ENCODE data around the gene FOXO6. TPM values are rescaled to one million over a fixed set of nuclear protein-coding genes. Genes with fewer than 3 reads are reported as not detected.

FOXO6 gene
- total and polyA plus RNA-seq, 2 of the 13 experiments (the other 11 are each of a cell fraction or from before 2014, with no cell fraction given), result 0.13 TPM; not detected in 1

DNA sequence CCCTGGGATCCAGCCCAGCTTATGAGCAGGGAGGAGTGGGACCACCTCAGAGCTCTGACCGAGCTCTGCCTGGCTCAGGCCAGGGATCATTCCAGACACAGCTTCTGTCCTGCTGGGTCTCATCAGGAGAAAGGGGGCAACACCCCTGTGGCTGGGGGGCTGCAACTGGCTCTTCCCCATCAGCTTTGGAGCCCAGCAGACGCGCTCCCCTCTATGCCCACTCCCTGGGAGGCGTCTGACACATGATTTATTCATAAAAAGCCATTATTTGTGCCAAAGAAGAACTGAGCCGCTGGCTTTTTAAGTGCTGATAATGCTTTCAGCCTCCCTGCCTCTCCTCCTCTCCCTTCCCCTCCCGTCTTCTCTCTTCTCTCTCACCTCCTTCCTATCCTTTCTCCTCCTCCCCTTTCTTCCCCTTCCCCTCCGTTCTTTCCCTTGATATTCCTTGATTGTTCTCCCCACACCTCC, 25.0 kb downstream of the FOXO6 start:
- peaks cover 4 to 45% of the 10 kb centered on the region in 2 experiments; a peak in 3 of 5 replicates for H3K27me3 ChIP-seq (ENCODE audit: control insufficient read depth in 1 of 2, insufficient read depth in 2 of 2, low read length in 2 of 2)
- intact Hi-C loops (cut with micrococcal nuclease; ENCODE audit: unreplicated experiment), result no loop called here
- 2% methylated on average over 5 of the region's 7 CpGs for WGBS (ENCODE audit: low lambda C conversion rate)
- H2AFZ ChIP-seq (ENCODE audit: low read length), result no peak overlapping the region
- CTCF ChIA-PET (ENCODE audit: low intra/inter-chr PET ratio, low total read pairs), result no interaction called here
- no peak for FAIRE-seq
- no peak for ATAC-seq
- BruUV-seq (replicated peaks), result no TSS peak
- H3K4me2 ChIP-seq (ENCODE audit: low read depth, low read length), result no peak overlapping the region
- H3K36me3 ChIP-seq (replicated peaks in 1 of 2; ENCODE audit: control insufficient read depth in 1 of 2, insufficient read depth in 2 of 2, low read length in 2 of 2), result no peaks in the 10 kb centered on the region
- in situ Hi-C loops (cut with HindIII; ENCODE audit: extremely low pct_ligation_motif_present, low pct_unique_long_range_greater_than_20kb), result no loop called here
- no peak overlapping the region for H3K4me3 ChIP-seq (replicated peaks in 1 of 3; ENCODE audit: insufficient read depth in 1 of 3, low read depth in 2 of 3, low read length in 3 of 3)
- no peaks in the 10 kb centered on the region for H4K20me1 ChIP-seq (ENCODE audit: insufficient read depth, low read length)
- H3K27ac ChIP-seq (ENCODE audit: extremely low read length, insufficient read depth, low read length), result no peak overlapping the region
- H3K9ac ChIP-seq (ENCODE audit: insufficient read depth, low read depth, low read length), result no peak overlapping the region
- no peak for DNase-seq (ENCODE audit: low spot score)
- POLR2A ChIA-PET, result no interaction called here
- no peaks in the 10 kb centered on the region for H3K9me3 ChIP-seq (ENCODE audit: low read length)
- no peaks in the 10 kb centered on the region for H3K4me1 ChIP-seq (ENCODE audit: insufficient read depth, low read length)
- no peaks in the 10 kb centered on the region for H3K79me2 ChIP-seq (ENCODE audit: insufficient read depth, low read length)
- TF ChIP-seq, protein P1, sequence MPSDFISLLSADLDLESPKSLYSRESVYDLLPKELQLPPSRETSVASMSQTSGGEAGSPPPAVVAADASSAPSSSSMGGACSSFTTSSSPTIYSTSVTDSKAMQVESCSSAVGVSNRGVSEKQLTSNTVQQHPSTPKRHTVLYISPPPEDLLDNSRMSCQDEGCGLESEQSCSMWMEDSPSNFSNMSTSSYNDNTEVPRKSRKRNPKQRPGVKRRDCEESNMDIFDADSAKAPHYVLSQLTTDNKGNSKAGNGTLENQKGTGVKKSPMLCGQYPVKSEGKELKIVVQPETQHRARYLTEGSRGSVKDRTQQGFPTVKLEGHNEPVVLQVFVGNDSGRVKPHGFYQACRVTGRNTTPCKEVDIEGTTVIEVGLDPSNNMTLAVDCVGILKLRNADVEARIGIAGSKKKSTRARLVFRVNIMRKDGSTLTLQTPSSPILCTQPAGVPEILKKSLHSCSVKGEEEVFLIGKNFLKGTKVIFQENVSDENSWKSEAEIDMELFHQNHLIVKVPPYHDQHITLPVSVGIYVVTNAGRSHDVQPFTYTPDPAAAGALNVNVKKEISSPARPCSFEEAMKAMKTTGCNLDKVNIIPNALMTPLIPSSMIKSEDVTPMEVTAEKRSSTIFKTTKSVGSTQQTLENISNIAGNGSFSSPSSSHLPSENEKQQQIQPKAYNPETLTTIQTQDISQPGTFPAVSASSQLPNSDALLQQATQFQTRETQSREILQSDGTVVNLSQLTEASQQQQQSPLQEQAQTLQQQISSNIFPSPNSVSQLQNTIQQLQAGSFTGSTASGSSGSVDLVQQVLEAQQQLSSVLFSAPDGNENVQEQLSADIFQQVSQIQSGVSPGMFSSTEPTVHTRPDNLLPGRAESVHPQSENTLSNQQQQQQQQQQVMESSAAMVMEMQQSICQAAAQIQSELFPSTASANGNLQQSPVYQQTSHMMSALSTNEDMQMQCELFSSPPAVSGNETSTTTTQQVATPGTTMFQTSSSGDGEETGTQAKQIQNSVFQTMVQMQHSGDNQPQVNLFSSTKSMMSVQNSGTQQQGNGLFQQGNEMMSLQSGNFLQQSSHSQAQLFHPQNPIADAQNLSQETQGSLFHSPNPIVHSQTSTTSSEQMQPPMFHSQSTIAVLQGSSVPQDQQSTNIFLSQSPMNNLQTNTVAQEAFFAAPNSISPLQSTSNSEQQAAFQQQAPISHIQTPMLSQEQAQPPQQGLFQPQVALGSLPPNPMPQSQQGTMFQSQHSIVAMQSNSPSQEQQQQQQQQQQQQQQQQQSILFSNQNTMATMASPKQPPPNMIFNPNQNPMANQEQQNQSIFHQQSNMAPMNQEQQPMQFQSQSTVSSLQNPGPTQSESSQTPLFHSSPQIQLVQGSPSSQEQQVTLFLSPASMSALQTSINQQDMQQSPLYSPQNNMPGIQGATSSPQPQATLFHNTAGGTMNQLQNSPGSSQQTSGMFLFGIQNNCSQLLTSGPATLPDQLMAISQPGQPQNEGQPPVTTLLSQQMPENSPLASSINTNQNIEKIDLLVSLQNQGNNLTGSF (CRISPR knock-in tag; IDR thresholded peaks at IDR 0.05), result no peak
- TF ChIP-seq ZNF501 (CRISPR knock-in tag; IDR thresholded peaks at IDR 0.05), result no peak
- no peak for TF ChIP-seq SNAPC2 (CRISPR knock-in tag; IDR thresholded peaks at IDR 0.05)
- no peak for TF ChIP-seq AKNA (CRISPR knock-in tag; IDR thresholded peaks at IDR 0.05; ENCODE audit: borderline replicate concordance)
- no peak for TF ChIP-seq ZNF678 (CRISPR knock-in tag; IDR thresholded peaks at IDR 0.05)
- TF ChIP-seq TBX3 (IDR thresholded peaks at IDR 0.05; ENCODE audit: borderline replicate concordance), result no peak
- TF ChIP-seq ZNF468 (CRISPR knock-in tag; IDR thresholded peaks at IDR 0.05), result no peak
- no peak for TF ChIP-seq ZBTB26 (CRISPR knock-in tag; IDR thresholded peaks at IDR 0.05; ENCODE audit: borderline replicate concordance)
- TF ChIP-seq MED13 (CRISPR knock-in tag; IDR thresholded peaks at IDR 0.05), result no peak
- no peak for TF ChIP-seq ZC3H4 (CRISPR knock-in tag; IDR thresholded peaks at IDR 0.05; ENCODE audit: borderline replicate concordance)
- TF ChIP-seq SP140L (CRISPR knock-in tag; IDR thresholded peaks at IDR 0.05; ENCODE audit: borderline replicate concordance), result no peak
- TF ChIP-seq NFIC (IDR thresholded peaks at IDR 0.05; ENCODE audit: low read length), result no peak
- no peak for TF ChIP-seq PRMT3 (CRISPR knock-in tag; IDR thresholded peaks at IDR 0.05; ENCODE audit: borderline replicate concordance, low read depth)
- TF ChIP-seq LCORL (IDR thresholded peaks at IDR 0.05), result no peak
- TF ChIP-seq LCORL (CRISPR knock-in tag; IDR thresholded peaks at IDR 0.05), result no peak

Data from HepG2 (cell line).